ENCODE measurements around the gene GUCY1A1.
A peak's percentile ranks its signal among the peaks of the same experiment; 100 is the strongest.
"Not testable (repeated sequence)": the region's sequence is repeated elsewhere in the genome, so short reads cannot be mapped to it uniquely, and the experiment has no call there.

Gene GUCY1A1

GRCh38 chr4:155632310-155632840 lies 34.3 kb upstream of the GUCY1A1 start:
- Histone ChIP-seq H3K4me3 (no peak overlapping the region), H3K27ac (no peak overlapping the region), H3K27me3 (no peaks in the 10 kb centered on the region), H3K9ac (no peak overlapping the region), H3K9me3 (peaks cover 13% of the 10 kb centered on the region), H4K20me1 (no peaks in the 10 kb centered on the region), H3K4me2 (no peak overlapping the region), H3K36me3 (no peaks in the 10 kb centered on the region), H3K4me1 (peaks cover 30% of the 10 kb centered on the region)
- no peak for TF ChIP-seq Cebpa-rat (IDR thresholded peaks at IDR 0.05)

- Histone ChIP-seq H3K27ac (peak overlapping the region; percentile 92), H3K4me2 (peak overlapping the region; percentile 93), H3K4me3 (peak overlapping the region; percentile 31), H3K4me1 (peaks cover 58% of the 10 kb centered on the region), H4K20me1 (no peaks in the 10 kb centered on the region), H3K9ac (peak overlapping the region; percentile 76), H3K9me3 (peaks cover 13% of the 10 kb centered on the region), H3K27me3 (no peaks in the 10 kb centered on the region), H3K36me3 (no peaks in the 10 kb centered on the region)
- TF ChIP-seq Cebpa-rat (IDR thresholded peaks at IDR 0.05), result no peak
These were observed 28.3 kb upstream of the GUCY1A1 start for GRCh38 chr4:155638195-155638965.

GRCh38 chr4:155639704-155640523 lies 26.7 kb upstream of the GUCY1A1 start:
- Histone ChIP-seq H3K36me3 (no peaks in the 10 kb centered on the region), H3K4me1 (peaks cover 58% of the 10 kb centered on the region), H3K4me3 (no peak overlapping the region; the same call in 1 of the 2 replicates), H3K4me2 (peak overlapping the region; percentile 93), H3K9ac (peak overlapping the region; percentile 76), H3K9me3 (peaks cover 7% of the 10 kb centered on the region), H3K27me3 (no peaks in the 10 kb centered on the region), H4K20me1 (no peaks in the 10 kb centered on the region), H3K27ac (peak overlapping the region; percentile 92)
- TF ChIP-seq Cebpa-rat (IDR thresholded peaks at IDR 0.05), result no peak

- peaks cover 53% of the 10 kb centered on the region for H3K4me1 ChIP-seq
- no peak overlapping the region for H3K4me3 ChIP-seq
These were observed 25.9 kb upstream of the GUCY1A1 start for GRCh38 chr4:155640751-155641150.

GRCh38 chr4:155643087-155643486 lies 23.6 kb upstream of the GUCY1A1 start:
- Histone ChIP-seq H3K9me3 (no peaks in the 10 kb centered on the region), H3K4me1 (peaks cover 30% of the 10 kb centered on the region), H3K9ac (no peak overlapping the region), H3K27me3 (no peaks in the 10 kb centered on the region), H3K4me3 (no peak overlapping the region), H3K4me2 (no peak overlapping the region), H3K27ac (no peak overlapping the region), H3K36me3 (no peaks in the 10 kb centered on the region), H4K20me1 (no peaks in the 10 kb centered on the region)
- no peak for TF ChIP-seq Cebpa-rat (IDR thresholded peaks at IDR 0.05)

More at GRCh38 chr4:155640751-155641150, 25.9 kb upstream of the GUCY1A1 start:
- TF ChIP-seq Cebpa-rat (IDR thresholded peaks at IDR 0.05), result no peak
- Histone ChIP-seq H4K20me1 (no peaks in the 10 kb centered on the region), H3K27ac (peak overlapping the region; percentile 92), H3K27me3 (no peaks in the 10 kb centered on the region), H3K9me3 (peaks cover 2% of the 10 kb centered on the region), H3K36me3 (no peaks in the 10 kb centered on the region), H3K9ac (no peak overlapping the region), H3K4me2 (peak overlapping the region; percentile 93)

- H3K9me3 ChIP-seq, result no peaks in the 10 kb centered on the region
- H3K4me1 ChIP-seq, result peaks cover 2% of the 10 kb centered on the region; the same call in 1 of the 2 replicates
- no peak overlapping the region for H3K27ac ChIP-seq
- no peaks in the 10 kb centered on the region for H3K36me3 ChIP-seq
- no peak overlapping the region for H3K4me3 ChIP-seq
- no peaks in the 10 kb centered on the region for H3K27me3 ChIP-seq
- H3K9ac ChIP-seq, result no peak overlapping the region
- no peaks in the 10 kb centered on the region for H4K20me1 ChIP-seq
- no peak for TF ChIP-seq Cebpa-rat (IDR thresholded peaks at IDR 0.05)
- H3K4me2 ChIP-seq, result no peak overlapping the region
These were observed 20.6 kb upstream of the GUCY1A1 start for GRCh38 chr4:155646001-155646400.

GRCh38 chr4:155650785-155651184 lies 15.9 kb upstream of the GUCY1A1 start:
- not testable (repeated sequence) for H3K4me2 ChIP-seq, H3K9ac ChIP-seq, H3K36me3 ChIP-seq, H3K4me1 ChIP-seq, H3K27ac ChIP-seq, H3K27me3 ChIP-seq, H4K20me1 ChIP-seq, H3K4me3 ChIP-seq, H3K9me3 ChIP-seq

GRCh38 chr4:155653052-155653451 lies 13.6 kb upstream of the GUCY1A1 start:
- H3K4me1 ChIP-seq, result no peaks in the 10 kb centered on the region
- H3K27ac ChIP-seq, result no peak overlapping the region
- no peaks in the 10 kb centered on the region for H3K36me3 ChIP-seq
- no peak overlapping the region for H3K4me3 ChIP-seq
- no peak overlapping the region for H3K9ac ChIP-seq
- H4K20me1 ChIP-seq, result no peaks in the 10 kb centered on the region
- H3K4me2 ChIP-seq, result no peak overlapping the region
- no peaks in the 10 kb centered on the region for H3K27me3 ChIP-seq
- TF ChIP-seq Cebpa-rat (IDR thresholded peaks at IDR 0.05), result no peak
- no peaks in the 10 kb centered on the region for H3K9me3 ChIP-seq

- H3K9me3 ChIP-seq, result no peaks in the 10 kb centered on the region
- H3K4me2 ChIP-seq, result no peak overlapping the region
- no peak overlapping the region for H3K27ac ChIP-seq
- H3K27me3 ChIP-seq, result no peaks in the 10 kb centered on the region
- H4K20me1 ChIP-seq, result no peaks in the 10 kb centered on the region
- H3K36me3 ChIP-seq, result no peaks in the 10 kb centered on the region
- H3K4me1 ChIP-seq, result no peaks in the 10 kb centered on the region
- no peak overlapping the region for H3K9ac ChIP-seq
- no peak for TF ChIP-seq Cebpa-rat (IDR thresholded peaks at IDR 0.05)
- H3K4me3 ChIP-seq, result no peak overlapping the region
These were observed 10.6 kb upstream of the GUCY1A1 start for GRCh38 chr4:155656025-155656424.

- H3K4me1 ChIP-seq, result no peaks in the 10 kb centered on the region
- H3K27me3 ChIP-seq, result no peaks in the 10 kb centered on the region
- TF ChIP-seq Cebpa-rat (IDR thresholded peaks at IDR 0.05), result no peak
- no peaks in the 10 kb centered on the region for H4K20me1 ChIP-seq
- H3K36me3 ChIP-seq, result no peaks in the 10 kb centered on the region
- H3K4me3 ChIP-seq, result no peak overlapping the region
- no peak overlapping the region for H3K4me2 ChIP-seq
- no peak overlapping the region for H3K9ac ChIP-seq
- H3K9me3 ChIP-seq, result no peaks in the 10 kb centered on the region
- H3K27ac ChIP-seq, result no peak overlapping the region
These were observed 9.5 kb upstream of the GUCY1A1 start for GRCh38 chr4:155657169-155657568.

Measured in BLaER1 (cell line).